Neural cell (in vitro differentiated cells): ENCODE data around the gene SPATA4. TPM values are rescaled to one million over a fixed set of nuclear protein-coding genes. Genes with fewer than 3 reads are reported as not detected.

Experiments used
- H2AFZ ChIP-seq: fragments of 200-600, 300-800 bp; sonication (generic), shearing (Covaris generic); 2 replicates; pipeline ENCODE4 v1.6.0; 2014; ENCODE audit warnings: low read depth, mild to moderate bottlenecking, antibody characterized with exemption, low read length, moderate library complexity
- H3F3A ChIP-seq: fragments of 200-600 bp; shearing (Covaris generic); 2 replicates; pipeline ENCODE4 v1.6.1; 2016; ENCODE audit warnings: mild to moderate bottlenecking, moderate library complexity, mixed read lengths, antibody characterized with exemption, low read length; ENCODE audit not compliant: insufficient read depth, poor library complexity, severe bottlenecking
- H3K27ac ChIP-seq: fragments of 200-600, 300-800 bp; sonication (generic), shearing (Covaris generic); 2 replicates; pipeline ENCODE4 v1.5.1; 2014; ENCODE audit warnings: mild to moderate bottlenecking, low read length, moderate library complexity
- H3K27me3 ChIP-seq: fragments of 300-800, 200-600 bp; sonication (generic), shearing (Covaris generic); 2 replicates; pipeline ENCODE4 v1.6.0; 2014; ENCODE audit warnings: mild to moderate bottlenecking, low read depth, low read length, moderate library complexity; ENCODE audit not compliant: insufficient read depth
- H3K36me3 ChIP-seq: fragments of 300-800, 200-600 bp; sonication (generic), shearing (Covaris generic); 2 replicates; pipeline ENCODE4 v1.5.1; 2014; ENCODE audit warnings: mild to moderate bottlenecking, antibody characterized with exemption, low read length, moderate library complexity; ENCODE audit not compliant: insufficient read depth
- H3K4me2 ChIP-seq: fragments of 300-800, 200-600 bp; sonication (generic), shearing (Covaris generic); 2 replicates; pipeline ENCODE4 v1.6.0; 2014; ENCODE audit warnings: mild to moderate bottlenecking, low read length
- H3K4me3 ChIP-seq: fragments of 300-800, 200-600 bp; sonication (generic), shearing (Covaris generic); 2 replicates; pipeline ENCODE4 v1.5.1; 2014; ENCODE audit warnings: mild to moderate bottlenecking, low read length, moderate library complexity
- H3K79me2 ChIP-seq: fragments of 200-600 bp; shearing (Covaris generic); replicated peaks from 2 replicates; pipeline ENCODE4 v1.6.0; 2014; ENCODE audit warnings: mild to moderate bottlenecking, low read length, moderate library complexity; ENCODE audit not compliant: insufficient read depth
- H3K9ac ChIP-seq: fragments of 300-800, 200-600 bp; sonication (generic), shearing (Covaris generic); 2 replicates; pipeline ENCODE4 v1.6.1; 2016; ENCODE audit warnings: mild to moderate bottlenecking, low read length, mixed read lengths
- H3K9me2 ChIP-seq: fragments of 200-600 bp; shearing (Covaris generic); 2 replicates; pipeline ENCODE4 v1.6.1; 2016; ENCODE audit warnings: mild to moderate bottlenecking, low read length, mixed read lengths; ENCODE audit not compliant: insufficient read depth
- H3K9me3 ChIP-seq: fragments of 200-600, 300-800 bp; sonication (generic), shearing (Covaris generic); 2 replicates; pipeline ENCODE4 v1.6.1; 2016; ENCODE audit warnings: mild to moderate bottlenecking, mixed run types, low read length, moderate library complexity, mixed read lengths
- H4K20me1 ChIP-seq: fragments of 200-600 bp; shearing (Covaris generic); 2 replicates; pipeline ENCODE4 v1.6.1; 2016; ENCODE audit warnings: mild to moderate bottlenecking, mixed run types; ENCODE audit not compliant: insufficient read depth
- CTCF ChIP-seq: fragments of 450-650 bp; IDR thresholded peaks from 2 replicates; pipeline ENCODE4 v1.5.1; 2014; ENCODE audit warnings: antibody characterized with exemption, mild to moderate bottlenecking, moderate library complexity; ENCODE audit not compliant: poor library complexity, severe bottlenecking
- EP300 ChIP-seq: fragments of 450-650 bp; conservative IDR thresholded peaks from 2 replicates; pipeline ENCODE4 v1.6.1; 2014; ENCODE audit warnings: antibody characterized with exemption, mild to moderate bottlenecking, moderate library complexity; ENCODE audit not compliant: poor library complexity, severe bottlenecking
- EZH2 ChIP-seq: fragments of 200-600, 300-800 bp; shearing (Covaris generic), sonication (generic); IDR thresholded peaks from 2 replicates; pipeline ENCODE4 v1.6.1; 2014; ENCODE audit warnings: antibody characterized with exemption, low read length, borderline replicate concordance, mild to moderate bottlenecking; ENCODE audit not compliant: insufficient read depth, poor library complexity, severe bottlenecking
- MXI1 ChIP-seq: fragments of 450-650 bp; conservative IDR thresholded peaks from 2 replicates; pipeline ENCODE4 v1.6.1; 2014; ENCODE audit warnings: antibody characterized with exemption, mild to moderate bottlenecking; ENCODE audit not compliant: poor library complexity, severe bottlenecking
- POLR2AphosphoS5 ChIP-seq: IDR thresholded peaks from 2 replicates; pipeline ENCODE4 v1.6.1; 2012
- RAD21 ChIP-seq: fragments of 450-650 bp; conservative IDR thresholded peaks from 2 replicates; pipeline ENCODE4 v1.6.1; 2014; ENCODE audit warnings: antibody characterized with exemption, mild to moderate bottlenecking, moderate library complexity
- REST ChIP-seq: IDR thresholded peaks from 2 replicates; pipeline ENCODE4 v1.6.1; 2012; ENCODE audit warnings: borderline replicate concordance
- SMC3 ChIP-seq: fragments of 450-650 bp; conservative IDR thresholded peaks from 2 replicates; pipeline ENCODE4 v1.6.1; 2014; ENCODE audit warnings: antibody characterized with exemption, mild to moderate bottlenecking, moderate library complexity; ENCODE audit not compliant: poor library complexity
- TAF1 ChIP-seq: IDR thresholded peaks from 2 replicates; pipeline ENCODE4 v1.6.1; 2012; ENCODE audit warnings: low read depth
- polyA plus RNA-seq: library from polyadenylated mRNA; depleted of rRNA; stranded (reverse); fragments of >200 nt; gene quantifications from 2 replicates; pipeline ENCODE4 v1.2.3, GENCODE V29; 2014

SPATA4 gene
- polyA plus RNA-seq, 1 donor from 2014 or later: not detected

- Histone ChIP-seq H3K27ac (no peak overlapping the region), H3K4me2 (no peak overlapping the region), H3K79me2 (no peaks in the 10 kb centered on the region), H3K9me3 (no peaks in the 10 kb centered on the region), H3K9ac (no peak overlapping the region), H3K36me3 (no peaks in the 10 kb centered on the region), H3K4me3 (no peak overlapping the region), H2AFZ (no peak overlapping the region), H3K9me2 (no peaks in the 10 kb centered on the region), H4K20me1 (no peaks in the 10 kb centered on the region), H3F3A (no peaks in the 10 kb centered on the region), H3K27me3 (no peaks in the 10 kb centered on the region)
- TF ChIP-seq REST: no peak
- TF ChIP-seq EP300: no peak
- no peak for TF ChIP-seq EZH2
- TF ChIP-seq POLR2AphosphoS5: no peak
- no peak for TF ChIP-seq SMC3
- no peak for TF ChIP-seq MXI1
- no peak for TF ChIP-seq CTCF
- no peak for TF ChIP-seq RAD21
- no peak for TF ChIP-seq TAF1
Observed at GRCh38 chr4:176137631-176138030, 57.8 kb downstream of the SPATA4 start.

GRCh38 chr4:176134670-176135069 is 60.7 kb downstream of the SPATA4 start:
- no peak overlapping the region for H2AFZ ChIP-seq
- H3K9ac ChIP-seq: no peak overlapping the region
- H3K27me3 ChIP-seq: no peaks in the 10 kb centered on the region
- H4K20me1 ChIP-seq: no peaks in the 10 kb centered on the region
- no peak overlapping the region for H3K27ac ChIP-seq
- H3K79me2 ChIP-seq: no peaks in the 10 kb centered on the region
- H3K9me2 ChIP-seq: no peaks in the 10 kb centered on the region
- H3F3A ChIP-seq: no peaks in the 10 kb centered on the region
- H3K4me2 ChIP-seq: no peak overlapping the region
- TF ChIP-seq TAF1 (no peak), REST (no peak), EP300 (no peak)
- H3K4me3 ChIP-seq: no peak overlapping the region
- H3K36me3 ChIP-seq: no peaks in the 10 kb centered on the region
- H3K9me3 ChIP-seq: no peaks in the 10 kb centered on the region

Other genes starting within 250 kb of the SPATA4 start
- 52.9 and 59.1 TPM in 2 replicates for gene WDR17, start 129.7 kb downstream of the SPATA4 start, polyA plus RNA-seq
- 1.8 TPM in 1 of 2 replicates, not detected in the other for gene ASB5, start 73.6 kb upstream of the SPATA4 start, polyA plus RNA-seq
- gene SPCS3, start 124.4 kb upstream of the SPATA4 start, polyA plus RNA-seq: 84.8 and 104 TPM in 2 replicates